ENCODE data around the gene TFAP2E. TPM values are rescaled to one million over a fixed set of nuclear protein-coding genes. Genes with fewer than 3 reads are reported as not detected.

TFAP2E gene
- total and polyA plus RNA-seq, 10 donors, result 0.60 to 4.4 (median 2.0) TPM; not detected in 2

DNA sequence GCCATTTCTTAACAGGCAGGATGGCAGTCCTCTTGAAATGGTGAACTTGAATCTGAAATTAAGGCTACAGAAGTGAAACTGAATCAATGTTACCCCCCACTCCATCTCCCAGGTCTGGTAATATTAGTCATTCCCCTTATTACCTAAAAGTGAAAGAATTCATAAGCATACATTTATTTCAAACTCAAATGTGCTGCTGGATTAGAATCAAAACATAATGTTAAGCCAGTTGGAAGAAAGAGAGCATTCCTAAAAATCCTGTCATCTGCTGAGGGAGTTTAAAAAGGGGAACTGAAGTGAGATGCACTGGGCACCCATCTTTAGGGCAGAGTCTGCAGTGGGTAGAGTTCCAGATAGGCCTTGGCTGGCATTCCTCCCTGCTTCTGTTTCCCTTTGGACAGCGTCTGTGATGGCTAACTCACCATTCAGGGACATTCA lies 33.3 kb upstream of the TFAP2E start:
- Histone ChIP-seq H3K4me3 (no peak overlapping the region), H3K27ac (peak overlapping the region; percentile 41 to 81 (median 63))
- intact Hi-C loops (cut with DNase I; ENCODE audit: low total_unique reads), result no loop called here

DNA sequence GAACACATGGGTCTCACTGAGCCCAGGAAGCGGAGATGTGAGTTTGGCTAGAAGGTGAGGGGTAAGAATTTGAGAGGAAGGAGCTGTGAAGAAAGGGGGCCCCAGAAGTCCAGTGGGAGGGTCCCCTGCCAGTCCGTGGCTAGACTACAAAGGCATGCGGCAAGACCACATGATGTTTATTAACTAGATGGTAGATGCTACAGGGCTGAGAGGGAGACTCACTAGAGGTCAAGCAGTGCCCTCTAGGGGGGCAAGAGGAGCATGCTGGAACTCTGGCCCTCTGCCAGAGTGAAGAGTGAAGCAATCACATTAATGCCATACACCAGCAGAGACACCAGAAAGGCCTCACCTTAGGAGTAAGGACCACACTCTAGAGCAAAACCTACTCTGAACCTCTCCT lies 28.1 kb upstream of the TFAP2E start:
- TF ChIP-seq POLR2AphosphoS5 (IDR thresholded peaks at IDR 0.05) (peak in 1 of 3 donors; percentile 73), POLR2A (IDR thresholded peaks at IDR 0.05) (no peak)
- TF ChIP-seq, protein P1, sequence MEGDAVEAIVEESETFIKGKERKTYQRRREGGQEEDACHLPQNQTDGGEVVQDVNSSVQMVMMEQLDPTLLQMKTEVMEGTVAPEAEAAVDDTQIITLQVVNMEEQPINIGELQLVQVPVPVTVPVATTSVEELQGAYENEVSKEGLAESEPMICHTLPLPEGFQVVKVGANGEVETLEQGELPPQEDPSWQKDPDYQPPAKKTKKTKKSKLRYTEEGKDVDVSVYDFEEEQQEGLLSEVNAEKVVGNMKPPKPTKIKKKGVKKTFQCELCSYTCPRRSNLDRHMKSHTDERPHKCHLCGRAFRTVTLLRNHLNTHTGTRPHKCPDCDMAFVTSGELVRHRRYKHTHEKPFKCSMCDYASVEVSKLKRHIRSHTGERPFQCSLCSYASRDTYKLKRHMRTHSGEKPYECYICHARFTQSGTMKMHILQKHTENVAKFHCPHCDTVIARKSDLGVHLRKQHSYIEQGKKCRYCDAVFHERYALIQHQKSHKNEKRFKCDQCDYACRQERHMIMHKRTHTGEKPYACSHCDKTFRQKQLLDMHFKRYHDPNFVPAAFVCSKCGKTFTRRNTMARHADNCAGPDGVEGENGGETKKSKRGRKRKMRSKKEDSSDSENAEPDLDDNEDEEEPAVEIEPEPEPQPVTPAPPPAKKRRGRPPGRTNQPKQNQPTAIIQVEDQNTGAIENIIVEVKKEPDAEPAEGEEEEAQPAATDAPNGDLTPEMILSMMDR (IDR thresholded peaks at IDR 0.05 in 8 of 11, conservative IDR thresholded peaks at IDR 0.05 in 3 of 11), result peak in 5 of 11 experiments; percentile 37 to 62 (median 48)
- peak overlapping the region in 2 of 8 donors; percentile 21 to 52 for H3K27ac ChIP-seq
- DNase-seq, result no peak
- H3K4me1 ChIP-seq, result peaks cover 3 to 83% (median 44%) of the 10 kb centered on the region in 6 donors
- intact Hi-C loops (cut with DNase I; ENCODE audit: low total_unique reads), result no loop called here
- WGBS, 5 donors, result 45 to 73% (median 50%) methylated on average over 3 of the region's 3 CpGs
- peaks cover 0 to 77% (median 9%) of the 10 kb centered on the region in 6 donors for H3K36me3 ChIP-seq
- H3K4me3 ChIP-seq, result no peak overlapping the region
- H3K9me3 ChIP-seq, result no peaks in the 10 kb centered on the region
- H3K27me3 ChIP-seq (replicated peaks in 1 of 7), result no peaks in the 10 kb centered on the region

More for the DNA sequence above, 33.3 kb upstream of the TFAP2E start:
- Histone ChIP-seq H3K4me1 (peaks cover 5 to 93% (median 65%) of the 10 kb centered on the region in 6 donors), H3K36me3 (peaks cover 0 to 31% (median 0%) of the 10 kb centered on the region in 6 donors), H3K9me3 (no peaks in the 10 kb centered on the region), H3K27me3 (replicated peaks in 1 of 7) (no peaks in the 10 kb centered on the region)
- 41 to 55% (median 50%) methylated on average over 1 of the region's 1 CpG for WGBS, 5 donors
- DNase-seq, result no peak
- TF ChIP-seq, protein P1 (IDR thresholded peaks at IDR 0.05 in 8 of 11, conservative IDR thresholded peaks at IDR 0.05 in 3 of 11), result no peak
- no peak for TF ChIP-seq POLR2A (IDR thresholded peaks at IDR 0.05)

DNA sequence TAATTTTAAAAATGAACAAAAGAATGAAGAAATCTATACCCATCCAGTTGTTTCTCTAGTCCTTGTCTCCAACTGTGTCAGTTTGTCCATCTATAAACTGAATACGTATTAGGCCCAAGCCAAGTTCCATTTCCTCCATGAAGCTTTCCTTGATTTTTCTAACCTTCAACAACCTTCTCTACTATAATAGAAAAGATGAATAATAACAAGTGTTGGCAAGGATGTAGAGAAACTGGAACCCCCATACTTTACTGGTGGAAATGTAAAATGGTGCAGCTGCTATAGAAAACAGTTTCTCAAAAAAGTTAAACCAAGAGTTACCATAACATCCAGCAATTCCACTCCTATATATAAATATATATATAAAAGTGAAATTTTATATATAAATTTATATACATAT lies 26.5 kb upstream of the TFAP2E start:
- no peak for DNase-seq
- peaks cover 0 to 82% (median 20%) of the 10 kb centered on the region in 6 donors for H3K36me3 ChIP-seq
- no peaks in the 10 kb centered on the region for H3K9me3 ChIP-seq
- whole genome bisulfite sequencing, 5 donors, result 93 to 100% (median 95%) methylated on average over 1 of the region's 1 CpG
- no peak overlapping the region for H3K27ac ChIP-seq
- peaks cover 3 to 76% (median 32%) of the 10 kb centered on the region in 6 donors for H3K4me1 ChIP-seq
- no peak overlapping the region for H3K4me3 ChIP-seq
- no peaks in the 10 kb centered on the region for H3K27me3 ChIP-seq (replicated peaks in 1 of 7)
- intact Hi-C loops (cut with DNase I; ENCODE audit: low total_unique reads), result no loop called here
- TF ChIP-seq, protein P1 (IDR thresholded peaks at IDR 0.05 in 8 of 11, conservative IDR thresholded peaks at IDR 0.05 in 3 of 11), result no peak
- TF ChIP-seq POLR2AphosphoS5 (IDR thresholded peaks at IDR 0.05) (no peak), POLR2A (IDR thresholded peaks at IDR 0.05) (no peak)

DNA sequence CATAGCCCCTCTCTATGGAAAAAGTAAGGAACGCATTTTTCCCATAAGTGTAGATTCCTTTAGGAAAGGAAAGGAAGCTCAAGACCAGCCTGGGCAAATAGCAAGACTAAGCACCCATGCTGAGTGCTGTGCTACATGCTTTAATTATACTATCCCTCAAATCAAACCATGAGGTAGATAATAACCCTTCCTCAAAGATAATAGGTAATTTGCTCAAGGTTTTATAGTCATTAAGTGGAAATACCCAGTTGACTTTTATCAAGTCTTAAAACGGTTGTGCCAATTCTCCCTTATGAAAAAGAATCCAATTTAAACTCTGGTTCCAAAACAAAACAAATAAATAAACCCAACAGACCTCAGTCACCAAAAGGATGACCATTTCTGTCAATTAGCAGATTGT lies 19.3 kb upstream of the TFAP2E start:
- no peak for DNase-seq
- H3K4me3 ChIP-seq, result no peak overlapping the region
- peaks cover 20 to 79% (median 47%) of the 10 kb centered on the region in 6 donors for H3K4me1 ChIP-seq
- H3K27ac ChIP-seq, result no peak overlapping the region
- TF ChIP-seq POLR2AphosphoS5 (IDR thresholded peaks at IDR 0.05) (no peak), POLR2A (IDR thresholded peaks at IDR 0.05) (no peak)
- 78 to 87% (median 86%) methylated on average over 2 of the region's 2 CpGs for WGBS, 5 donors
- peaks cover 0 to 55% (median 32%) of the 10 kb centered on the region in 6 donors for H3K36me3 ChIP-seq
- H3K9me3 ChIP-seq, result no peaks in the 10 kb centered on the region
- intact Hi-C loops (cut with DNase I; ENCODE audit: low total_unique reads), result no loop called here
- no peaks in the 10 kb centered on the region for H3K27me3 ChIP-seq (replicated peaks in 1 of 7)

All from spleen (tissue), 11 donors.